ENCODE data around the gene SORCS2.

- no peak for TF ChIP-seq EZH2 (IDR thresholded peaks at IDR 0.05; ENCODE audit: insufficient read depth, poor library complexity, severe bottlenecking)
- TF ChIP-seq EZH2phosphoT487 (IDR thresholded peaks at IDR 0.05; ENCODE audit: insufficient read depth, low read depth) = no peak
Measured at GRCh38 chr4:7788694-7789425, 596.5 kb downstream of the SORCS2 start.

Measured in GM23248 (cell line).